Activated CD8-positive, alpha-beta memory T cell treated with anti-CD3 and anti-CD28 coated beads, Interleukin-2, amount 50 U/mL, for 48 hours (primary cell): ENCODE measurements around the gene NPIPA3.
"Not testable (repeated sequence)": the region's sequence is repeated elsewhere in the genome, so short reads cannot be mapped to it uniquely, and the experiment has no call there.

Experiments
- DNase-seq: peaks from one replicate; pipeline ENCODE4 v3.0.0-alpha.2; 2020

The NPIPA3 gene

DNA sequence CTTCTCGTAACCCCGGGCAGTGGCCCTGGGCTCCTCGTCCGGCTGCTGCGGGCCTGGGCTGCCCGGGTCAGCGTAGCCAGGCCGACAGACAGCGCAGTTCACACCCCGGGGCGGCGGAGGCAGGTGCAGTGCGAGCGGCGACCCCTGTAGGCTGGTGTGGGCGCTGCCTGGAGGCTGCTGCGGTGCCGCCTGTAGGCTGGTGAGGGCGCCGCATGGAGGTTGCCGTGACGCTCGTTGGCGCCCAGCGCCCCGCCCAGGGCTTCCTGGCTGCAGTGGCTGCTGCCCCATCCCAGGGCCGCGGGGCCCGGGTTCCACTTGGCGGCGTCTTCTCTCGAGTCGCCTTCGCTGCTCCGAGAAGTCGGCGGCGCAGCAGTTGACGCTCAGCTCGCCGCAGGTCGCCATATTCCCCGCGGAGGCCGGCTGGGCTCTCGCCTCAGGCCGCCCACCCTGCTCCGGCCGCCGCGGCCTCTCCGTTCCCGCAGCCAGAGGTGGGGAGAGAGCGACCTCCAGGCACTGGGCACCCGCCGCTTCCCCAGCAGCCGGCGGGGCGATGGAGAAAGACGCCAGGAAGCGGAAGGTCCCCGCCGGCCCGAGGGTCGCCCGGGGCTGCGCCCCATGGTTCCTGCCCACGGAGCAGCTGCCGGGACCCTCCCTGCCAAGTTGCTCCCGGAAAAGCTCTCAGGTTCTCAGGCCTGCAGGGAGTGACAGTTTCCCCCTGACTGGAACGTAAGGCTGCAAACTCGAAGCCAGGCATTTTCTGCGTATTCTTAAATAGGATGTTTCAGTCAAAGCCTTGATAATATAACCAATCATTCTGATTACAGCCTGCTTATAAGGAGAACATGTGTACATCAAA is at the start of gene NPIPA3:
NPIPA3 (plus strand) TSS at position 256 of the 856 bp plus-strand sequence. CDS start 5,533 bp downstream, outside the sequence.
- not testable (repeated sequence) for DNase-seq

DNA sequence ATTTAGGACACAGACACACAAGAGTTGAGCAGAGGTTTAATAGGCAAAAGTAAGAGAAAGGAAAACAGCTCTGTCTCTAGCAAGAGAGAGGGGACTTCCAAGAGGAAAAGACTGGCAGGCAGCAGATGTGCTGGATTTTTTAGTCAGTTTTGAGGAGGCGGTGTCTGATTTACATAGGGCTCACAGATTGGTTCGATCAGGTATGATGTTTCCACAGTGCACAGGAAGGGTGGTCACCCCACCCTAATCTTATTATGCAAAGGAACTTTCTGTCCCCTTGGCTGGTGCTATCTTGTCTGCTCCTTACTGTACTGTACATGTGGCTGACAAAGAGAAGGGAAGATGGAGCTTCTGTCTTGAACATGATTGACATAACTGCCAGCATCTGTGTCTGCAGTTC is 45.1 kb upstream of the NPIPA3 start:
- no peak for DNase-seq

DNA sequence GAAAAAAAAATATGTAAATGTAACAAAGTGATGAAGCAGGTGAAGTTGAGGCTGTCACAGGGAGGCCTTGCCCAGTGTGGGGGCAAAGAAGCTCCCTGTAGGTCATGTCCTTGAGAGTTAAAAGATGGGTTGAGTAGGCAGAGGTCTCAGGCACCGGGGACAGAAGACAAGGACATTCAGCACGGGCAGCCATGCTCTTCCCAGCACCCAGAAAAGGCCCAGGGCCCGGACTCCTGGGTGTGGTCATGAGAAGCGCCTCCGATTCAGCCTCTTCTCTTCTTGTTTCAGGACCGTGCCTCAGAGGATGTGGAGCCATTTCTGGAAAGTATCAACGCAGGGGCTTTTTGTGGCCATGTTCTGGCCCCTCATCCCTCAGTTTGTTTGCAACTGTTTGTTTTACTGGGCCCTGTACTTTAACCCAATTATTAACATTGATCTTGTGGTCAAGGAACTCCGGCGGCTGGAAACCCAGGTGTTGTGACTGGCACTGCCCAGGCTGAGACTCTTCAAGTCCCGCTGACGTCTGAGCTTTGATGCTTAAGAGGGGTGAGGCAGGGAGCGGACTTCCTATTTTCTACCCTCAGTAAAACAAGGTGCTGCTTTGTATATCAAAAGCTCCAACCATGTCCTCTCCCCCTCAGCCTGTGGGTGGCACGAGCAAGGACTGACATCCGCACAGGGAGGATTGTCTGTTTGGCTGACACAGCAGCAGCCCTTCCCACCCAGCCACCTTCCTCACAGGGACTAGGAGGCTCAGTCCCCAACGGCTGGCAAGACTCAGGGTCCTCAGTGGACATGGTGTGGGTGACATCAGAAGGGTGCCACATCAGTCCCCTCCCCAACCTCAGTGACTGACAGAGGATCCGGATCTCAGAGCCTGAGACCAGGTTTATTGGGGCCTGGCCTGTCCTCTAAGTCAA is 35.6 kb upstream of the NPIPA3 start:
- no peak for DNase-seq

DNA sequence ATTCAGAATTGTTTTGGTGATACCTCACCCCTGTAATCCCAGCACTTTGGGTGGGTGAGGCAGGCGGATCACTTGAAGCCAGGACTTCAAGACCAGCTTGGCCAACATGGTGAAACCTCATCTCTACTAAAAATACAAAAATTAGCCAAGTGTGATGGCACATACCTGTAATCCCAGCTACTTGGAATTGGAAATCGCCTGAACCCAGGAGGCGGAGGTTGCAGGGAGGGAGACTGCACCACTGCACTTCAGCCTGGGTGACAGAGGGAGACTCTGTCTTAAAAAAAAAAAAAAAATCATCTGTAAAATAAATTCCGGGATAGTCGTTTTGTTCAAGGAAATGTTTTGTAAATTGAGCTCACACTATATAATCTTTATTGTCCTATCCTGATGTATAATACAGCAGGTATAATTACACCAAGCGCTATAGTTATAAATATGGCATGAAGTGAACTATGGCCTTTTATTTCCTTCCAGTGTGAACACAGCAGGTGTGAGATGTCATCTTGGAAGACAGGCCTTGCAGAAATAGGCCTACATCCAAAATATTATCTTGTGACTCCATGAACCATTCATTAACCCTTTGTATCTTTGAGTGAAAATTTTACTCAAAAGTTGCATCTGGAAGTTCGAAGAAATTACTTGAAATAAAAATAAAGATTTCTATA is 34.5 kb upstream of the NPIPA3 start:
- DNase-seq = no peak

DNA sequence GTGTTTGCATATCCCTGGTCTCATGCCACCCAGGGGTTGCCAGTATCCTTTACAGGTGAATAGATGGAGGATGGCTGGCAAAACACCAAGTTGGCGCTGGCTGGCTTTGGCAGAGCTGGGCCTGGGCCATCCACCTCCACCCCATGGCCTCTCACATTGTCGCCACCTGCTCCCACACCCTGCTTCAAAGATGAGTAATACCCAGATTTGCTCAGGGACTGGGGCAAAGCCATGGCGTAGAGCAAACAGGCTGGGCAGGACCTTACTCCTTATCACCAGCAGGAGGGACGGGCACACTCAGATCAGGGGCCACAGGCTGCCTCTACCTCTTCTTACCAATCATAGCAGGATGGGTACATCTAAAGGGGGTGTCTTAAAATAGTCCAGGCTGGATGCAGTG is 33.4 kb upstream of the NPIPA3 start:
- DNase-seq = no peak

DNA sequence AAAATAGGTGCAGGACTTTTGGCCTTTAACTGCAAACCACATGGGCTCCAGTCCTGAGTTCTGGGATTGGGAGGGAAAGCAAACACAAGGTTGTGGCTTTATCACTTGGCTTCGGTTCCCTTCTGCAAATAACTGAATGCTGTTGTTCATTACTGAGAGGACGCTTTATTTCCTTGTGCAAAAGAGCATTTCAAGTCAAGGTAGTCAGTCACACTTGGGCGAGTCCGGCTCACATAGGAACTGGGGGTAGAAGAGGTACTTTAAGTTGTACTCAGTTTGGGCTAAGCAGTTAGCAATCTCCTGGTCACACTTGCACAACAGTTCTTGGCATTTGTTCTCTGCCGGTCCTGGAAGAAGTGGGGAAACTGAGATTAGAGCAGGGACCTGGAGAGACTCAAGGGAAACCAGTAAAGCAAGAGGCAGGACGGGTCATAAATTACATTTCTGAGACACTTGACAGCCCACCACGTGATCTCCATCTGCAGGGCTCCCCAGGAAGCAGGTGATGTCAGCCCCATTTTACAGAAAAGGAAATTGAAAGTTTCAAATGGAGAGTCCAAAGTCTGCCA is 30.7 kb upstream of the NPIPA3 start:
- DNase-seq = no peak

DNA sequence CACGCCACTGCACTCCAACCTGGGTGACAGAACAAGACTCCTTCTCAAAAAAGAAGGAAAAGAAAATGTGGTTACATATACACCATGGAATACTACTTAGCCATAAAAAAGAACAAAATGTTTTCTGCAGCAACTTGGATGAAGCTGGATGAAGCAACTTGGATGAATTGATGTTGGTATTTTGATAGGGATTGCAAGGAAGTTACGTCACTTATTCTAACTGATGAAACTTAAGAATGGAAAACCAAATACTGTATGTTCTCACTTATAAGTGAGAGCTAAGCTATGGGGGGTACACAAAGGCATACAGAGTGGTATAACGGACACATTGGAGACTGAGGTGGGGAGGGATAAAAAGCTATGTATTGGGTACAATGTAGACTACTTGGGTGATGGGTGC is 26.6 kb upstream of the NPIPA3 start:
- no peak for DNase-seq

DNA sequence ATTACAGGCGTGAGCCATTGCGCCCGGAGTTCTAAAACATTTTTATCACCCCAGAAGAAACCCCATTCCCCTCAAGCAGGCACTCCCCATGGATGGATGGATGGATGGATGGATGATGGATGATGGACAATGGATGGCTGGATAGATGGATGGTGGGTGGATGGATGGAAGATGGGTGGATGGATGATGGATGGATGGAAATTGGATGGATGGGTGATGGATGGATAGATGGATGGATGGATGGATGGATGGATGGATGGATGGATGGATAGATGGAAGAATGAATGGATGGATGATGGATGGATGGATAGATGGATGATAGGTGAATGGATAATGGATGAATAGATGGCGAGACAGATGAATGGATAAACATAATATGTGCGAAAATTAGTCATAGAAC is 25.6 kb upstream of the NPIPA3 start:
- DNase-seq = no peak

DNA sequence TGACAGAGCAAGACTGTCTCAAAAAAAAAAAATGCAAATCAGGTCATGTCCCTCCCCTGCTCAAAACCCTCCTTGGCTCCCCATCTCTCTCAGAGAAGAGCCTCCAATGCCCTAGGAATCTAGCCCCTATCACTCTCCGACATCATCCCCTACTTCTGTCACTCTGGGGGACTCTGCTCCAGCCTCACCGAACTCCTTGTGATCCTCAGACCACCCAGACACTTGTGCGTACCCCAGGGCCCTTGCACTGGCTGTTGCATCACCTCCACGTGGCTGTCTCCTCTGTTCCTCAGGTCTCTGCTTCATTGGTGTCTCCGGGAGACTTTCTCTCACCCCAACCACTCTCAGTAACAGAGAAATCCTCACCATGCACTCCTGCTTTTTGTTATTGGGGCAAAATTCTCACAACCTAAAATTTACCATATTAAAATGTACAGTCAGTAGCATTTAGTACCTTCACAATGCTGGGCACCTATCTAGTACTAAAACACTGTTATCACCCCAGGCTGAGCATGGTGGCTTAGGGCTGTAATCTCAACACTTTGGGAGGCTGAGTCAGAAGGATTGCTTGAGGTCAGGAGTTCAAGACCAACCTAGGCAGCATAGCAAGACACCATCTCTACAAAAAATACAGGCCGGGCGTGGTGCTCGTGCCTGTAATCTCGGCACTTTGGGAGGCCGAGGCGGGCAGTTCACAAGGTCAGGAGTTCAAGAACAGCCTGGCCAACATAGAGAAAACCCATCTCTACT is 24.3 kb upstream of the NPIPA3 start:
- no peak for DNase-seq

DNA sequence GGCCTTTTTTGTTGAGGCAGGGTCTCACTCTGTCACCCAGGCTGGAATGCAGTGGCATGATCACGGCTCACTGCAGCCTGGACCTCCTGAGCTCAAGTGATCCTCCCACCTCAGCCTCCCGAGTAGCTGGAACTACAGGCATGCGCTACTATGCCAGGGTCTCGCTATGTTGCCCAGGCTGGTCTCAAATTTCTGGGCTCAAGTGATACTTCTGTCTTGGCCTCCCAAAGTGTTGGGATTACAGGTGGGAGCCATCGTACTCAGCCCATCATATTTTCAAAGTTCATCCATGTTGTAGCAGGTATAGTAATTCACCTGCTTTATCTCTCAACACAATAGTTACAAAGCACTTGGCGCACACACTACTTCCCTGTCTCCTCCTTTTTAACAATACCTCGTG is 22.8 kb upstream of the NPIPA3 start:
- not testable (repeated sequence) for DNase-seq

DNA sequence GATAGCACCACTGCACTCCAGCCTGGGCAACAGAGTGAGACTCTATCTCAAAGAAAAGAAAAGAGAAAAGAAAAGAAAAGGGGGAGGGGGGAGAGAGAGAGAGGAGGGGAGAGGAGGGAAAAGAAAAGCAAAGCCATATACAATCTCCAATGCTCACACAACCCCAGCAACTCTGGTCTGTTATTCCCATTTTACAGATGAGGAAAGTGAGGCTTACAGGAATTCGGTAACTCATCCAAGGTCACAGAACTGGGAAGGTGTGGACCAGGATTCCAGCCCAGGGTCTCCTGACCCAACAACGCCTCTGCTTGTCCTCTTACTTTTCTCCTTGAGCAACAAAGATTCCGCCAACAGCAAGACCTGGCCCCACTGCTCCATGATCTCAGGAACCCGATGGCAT is 22.1 kb upstream of the NPIPA3 start:
- DNase-seq = no peak

DNA sequence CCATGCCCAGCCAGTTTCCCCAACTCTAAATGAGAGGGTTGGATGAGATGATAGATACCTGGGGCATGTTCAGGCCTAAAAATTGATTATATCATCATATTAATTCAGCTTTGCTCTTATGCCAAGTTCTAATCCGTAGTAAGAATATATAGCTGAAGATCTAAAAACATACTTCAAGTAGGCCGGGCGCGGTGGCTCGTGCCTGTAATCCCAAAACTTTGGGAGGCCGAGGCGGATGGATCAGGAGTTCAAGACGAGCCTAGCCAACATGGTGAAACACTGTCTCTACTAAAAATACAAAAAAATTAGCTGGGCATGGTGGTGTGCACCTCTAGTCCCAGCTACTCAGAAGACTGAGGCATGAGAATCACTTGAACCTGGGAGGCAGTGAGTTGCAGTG is 21.1 kb upstream of the NPIPA3 start:
- DNase-seq = no peak

DNA sequence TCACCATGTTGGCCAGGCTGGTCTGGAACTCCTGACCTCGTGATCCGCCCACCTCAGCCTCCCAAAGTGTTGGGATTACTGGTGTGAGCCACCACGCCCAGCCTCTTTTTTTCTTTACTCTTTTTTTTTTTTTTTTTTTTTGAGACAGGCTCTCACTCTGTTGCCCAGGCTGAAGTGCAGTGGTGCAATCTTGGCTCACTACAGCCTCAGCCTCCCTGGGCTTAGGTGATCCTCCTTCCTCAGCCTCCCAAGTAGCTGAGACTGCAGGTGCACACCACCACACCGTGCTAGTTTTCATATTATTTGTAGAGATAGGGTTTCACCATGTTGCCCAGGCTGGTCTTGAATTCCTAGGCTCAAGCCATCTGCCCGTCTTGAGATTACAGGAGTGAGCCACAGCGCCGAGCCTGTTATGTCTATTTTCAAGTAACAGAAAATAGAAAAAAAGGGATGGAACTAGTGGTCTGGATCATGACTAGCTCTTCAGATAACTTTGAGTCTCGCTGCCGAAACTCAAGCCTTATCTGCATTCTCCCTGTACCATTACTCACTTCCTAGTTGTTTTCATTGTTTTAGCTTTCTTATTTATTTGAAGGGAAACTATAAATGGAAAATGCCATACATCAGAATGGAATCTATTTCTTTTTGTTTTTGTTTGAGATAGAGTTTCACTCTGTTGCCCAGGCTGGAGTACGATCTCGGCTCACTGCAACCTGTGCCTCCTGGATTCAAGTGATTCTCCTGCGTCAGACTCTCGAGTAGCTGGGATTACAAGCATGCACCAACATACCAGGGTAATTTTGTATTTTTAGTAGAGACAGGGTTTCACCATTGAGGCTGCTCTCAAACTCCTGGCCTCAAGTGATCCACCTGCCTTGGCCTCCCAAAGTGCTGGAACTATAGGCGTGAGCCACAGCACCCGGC is 17.1 kb upstream of the NPIPA3 start:
- DNase-seq = not testable (repeated sequence)

DNA sequence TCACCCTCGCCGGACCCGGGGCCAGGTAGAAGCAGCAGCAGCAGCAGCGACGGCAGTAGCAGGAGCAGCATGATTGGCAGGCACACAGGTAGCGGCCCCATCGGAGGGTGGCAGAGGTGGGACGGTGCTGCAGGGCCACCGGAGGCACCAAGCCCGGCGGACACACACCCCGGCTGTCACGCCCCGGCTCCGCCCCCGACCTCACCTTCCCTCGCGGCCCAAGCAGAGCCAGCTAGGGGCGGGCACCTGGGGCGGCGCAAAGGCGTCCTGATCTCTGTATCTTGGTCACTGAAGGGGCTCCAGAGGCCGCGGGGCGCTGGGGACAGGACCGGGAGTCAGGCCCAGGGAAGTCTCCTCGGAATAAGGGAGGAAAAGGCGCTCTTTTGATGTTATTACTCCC is 9.1 kb upstream of the NPIPA3 start, which contains the start of gene PLA2G10:
PLA2G10 (minus strand) TSS at position 180 of the 400 bp plus-strand sequence; CDS start at position 101, 79 bp downstream.
- DNase-seq = not testable (repeated sequence)

DNA sequence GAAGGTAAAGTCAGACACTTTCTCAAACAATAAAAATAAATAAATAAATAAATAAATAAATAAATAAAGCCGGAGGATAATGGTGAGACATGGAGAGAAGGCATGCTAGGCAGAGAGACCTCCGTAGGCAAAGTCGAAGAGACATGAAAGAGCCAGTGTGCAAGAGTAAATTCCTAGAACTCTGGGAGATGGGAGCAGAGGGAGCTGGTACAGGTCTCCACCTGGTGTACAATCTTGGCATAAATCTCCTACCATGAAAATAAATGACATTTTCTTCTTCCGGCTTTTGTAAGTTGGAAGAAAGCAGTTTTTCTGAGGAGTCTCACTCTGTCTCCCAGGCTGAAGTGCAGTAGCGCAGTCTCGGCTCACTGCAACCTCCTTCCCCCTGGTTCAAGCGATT is 1.4 kb upstream of the NPIPA3 start:
- not testable (repeated sequence) for DNase-seq

DNA sequence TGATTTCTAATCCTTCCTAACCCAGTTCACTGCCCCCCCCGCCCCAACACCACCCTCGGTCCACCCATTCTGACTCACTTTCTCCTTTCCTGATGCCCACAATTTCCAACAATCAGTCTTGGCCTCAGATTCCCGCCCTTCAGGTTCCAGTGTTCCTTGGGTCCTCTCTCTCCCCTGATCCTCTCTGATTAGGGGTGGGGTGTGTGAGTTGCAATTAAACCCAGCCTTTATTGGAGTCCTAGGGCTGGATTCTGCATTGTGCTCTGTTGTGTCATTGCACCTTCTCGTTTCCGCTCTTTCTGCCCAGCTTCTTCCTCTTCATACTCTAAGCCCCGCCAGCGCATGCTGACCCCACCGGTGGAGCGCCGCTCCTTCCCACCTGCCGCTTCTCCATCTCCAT is 539 bp upstream of the NPIPA3 start:
- DNase-seq = not testable (repeated sequence)

DNA sequence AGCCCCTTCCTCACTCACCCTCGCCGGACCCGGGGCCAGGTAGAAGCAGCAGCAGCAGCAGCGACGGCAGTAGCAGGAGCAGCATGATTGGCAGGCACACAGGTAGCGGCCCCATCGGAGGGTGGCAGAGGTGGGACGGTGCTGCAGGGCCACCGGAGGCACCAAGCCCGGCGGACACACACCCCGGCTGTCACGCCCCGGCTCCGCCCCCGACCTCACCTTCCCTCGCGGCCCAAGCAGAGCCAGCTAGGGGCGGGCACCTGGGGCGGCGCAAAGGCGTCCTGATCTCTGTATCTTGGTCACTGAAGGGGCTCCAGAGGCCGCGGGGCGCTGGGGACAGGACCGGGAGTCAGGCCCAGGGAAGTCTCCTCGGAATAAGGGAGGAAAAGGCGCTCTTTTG is 30.0 kb downstream of the NPIPA3 start:
- DNase-seq = not testable (repeated sequence)

DNA sequence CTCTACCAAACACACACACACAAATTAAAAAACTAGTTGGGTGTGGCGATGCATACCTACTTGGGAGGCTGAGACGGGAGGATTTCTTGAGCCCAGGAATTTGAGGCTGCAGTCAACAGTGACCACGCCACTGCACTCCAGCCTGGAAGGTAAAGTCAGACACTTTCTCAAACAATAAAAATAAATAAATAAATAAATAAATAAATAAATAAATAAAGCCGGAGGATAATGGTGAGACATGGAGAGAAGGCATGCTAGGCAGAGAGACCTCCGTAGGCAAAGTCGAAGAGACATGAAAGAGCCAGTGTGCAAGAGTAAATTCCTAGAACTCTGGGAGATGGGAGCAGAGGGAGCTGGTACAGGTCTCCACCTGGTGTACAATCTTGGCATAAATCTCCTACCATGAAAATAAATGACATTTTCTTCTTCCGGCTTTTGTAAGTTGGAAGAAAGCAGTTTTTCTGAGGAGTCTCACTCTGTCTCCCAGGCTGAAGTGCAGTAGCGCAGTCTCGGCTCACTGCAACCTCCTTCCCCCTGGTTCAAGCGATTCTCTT is 37.7 kb downstream of the NPIPA3 start:
- not testable (repeated sequence) for DNase-seq

DNA sequence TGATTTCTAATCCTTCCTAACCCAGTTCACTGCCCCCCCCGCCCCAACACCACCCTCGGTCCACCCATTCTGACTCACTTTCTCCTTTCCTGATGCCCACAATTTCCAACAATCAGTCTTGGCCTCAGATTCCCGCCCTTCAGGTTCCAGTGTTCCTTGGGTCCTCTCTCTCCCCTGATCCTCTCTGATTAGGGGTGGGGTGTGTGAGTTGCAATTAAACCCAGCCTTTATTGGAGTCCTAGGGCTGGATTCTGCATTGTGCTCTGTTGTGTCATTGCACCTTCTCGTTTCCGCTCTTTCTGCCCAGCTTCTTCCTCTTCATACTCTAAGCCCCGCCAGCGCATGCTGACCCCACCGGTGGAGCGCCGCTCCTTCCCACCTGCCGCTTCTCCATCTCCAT is 38.6 kb downstream of the NPIPA3 start:
- not testable (repeated sequence) for DNase-seq
